A549 (cell line): ENCODE data around the gene FAM131C. TPM values are rescaled to one million over a fixed set of nuclear protein-coding genes. Genes with fewer than 3 reads are reported as not detected.
"Not testable (repeated sequence)": the region's sequence is repeated elsewhere in the genome, so short reads cannot be mapped to it uniquely, and the experiment has no call there.

ENCODE experiments used
- ATAC-seq, 2 experiments: fragments of 200-7000 bp in 1 of 2; fragments of >200 bp in 1 of 2; cut with Nextera tagmentation in 1 of 2; cut with Tn5 transposase in 1 of 2; 3 replicates each; pipeline versions ENCODE4 v1.8.0 to v1.9.1; 2018 to 2020; ENCODE audit warnings: mild to moderate bottlenecking in 1 of 2, moderate library complexity in 1 of 2
- CTCF ChIA-PET: fragments of 300-600 bp; sonication (Branson Sonifier 250); formaldehyde crosslinking; extraction: SDS; loops from one replicate; lab custom pipeline; 2021; ENCODE audit warnings: antibody characterized with exemption, inconsistent platforms; lab: Yijun Ruan, JAX
- POLR2A ChIA-PET: fragments of 350-600 bp; formaldehyde crosslinking; extraction: SDS; loops from one replicate; lab custom pipeline; 2021; ENCODE audit warnings: antibody characterized with exemption, inconsistent platforms; lab: Yijun Ruan, JAX
- DNase-seq, 2 experiments: peaks; one replicate each; pipeline versions ENCODE4 v3.0.0 to v3.0.0-alpha.2; 2011 to 2016; ENCODE audit warnings: low read depth in 1 of 2, low spot score in 1 of 2
- FAIRE-seq: peaks from 2 replicates; lab custom pipeline; 2011; peaks lifted over from hg19 to GRCh38; lab: Jason Lieb, UNC
- H3K27ac ChIP-seq, 2 experiments: fragments of >200 bp; sonication (Bioruptor Twin); formaldehyde crosslinking; 3 replicates each; pipeline ENCODE4 v1.5.1; 2016 to 2017
- H3K4me1 ChIP-seq: fragments of >200 bp; sonication (Bioruptor Twin); formaldehyde crosslinking; 3 replicates; pipeline ENCODE4 v1.6.1; 2016
- H3K4me2 ChIP-seq: fragments of >200 bp; sonication (Bioruptor Twin); formaldehyde crosslinking; 3 replicates; pipeline ENCODE4 v1.6.1; 2016
- H3K4me3 ChIP-seq: fragments of >200 bp; sonication (Bioruptor Twin); formaldehyde crosslinking; 3 replicates; pipeline ENCODE4 v1.5.1; 2016
- H3K9me3 ChIP-seq: fragments of >200 bp; sonication (Bioruptor Twin); formaldehyde crosslinking; 3 replicates; pipeline ENCODE4 v1.6.1; 2016
- ATOH8 ChIP-seq: fragments of 250-450 bp; sonication (Bioruptor Pico); IDR thresholded peaks from 2 replicates; pipeline ENCODE4 v1.5.0; 2020; ENCODE audit warnings: low read depth, mild to moderate bottlenecking, moderate library complexity
- BHLHE40 ChIP-seq: IDR thresholded peaks from 2 replicates; pipeline ENCODE4 v1.6.1; 2012; ENCODE audit warnings: low read depth, low read length, inconsistent platforms
- CEBPB ChIP-seq, 2 experiments: fragments of >200 bp in 1 of 2; sonication (Bioruptor Twin) in 1 of 2; formaldehyde crosslinking in 1 of 2; IDR thresholded peaks; 2 replicates each; pipeline ENCODE4 v1.6.1; 2012 to 2016
- FOXS1 ChIP-seq: fragments of 250-450 bp; sonication (Bioruptor Pico); IDR thresholded peaks from 2 replicates; pipeline ENCODE4 v1.5.0; 2020; ENCODE audit warnings: mild to moderate bottlenecking, moderate library complexity
- HES2 ChIP-seq: fragments of >200 bp; sonication (Bioruptor Twin); formaldehyde crosslinking; IDR thresholded peaks from 2 replicates; pipeline ENCODE4 v1.6.1; 2016
- HMGXB4 ChIP-seq: fragments of 250-450 bp; sonication (Bioruptor Pico); IDR thresholded peaks from 2 replicates; pipeline ENCODE4 v1.5.0; 2021; ENCODE audit warnings: mild to moderate bottlenecking, moderate library complexity, borderline replicate concordance
- HOXB5 ChIP-seq: fragments of 250-450 bp; sonication (Bioruptor Pico); IDR thresholded peaks from 2 replicates; pipeline ENCODE4 v1.5.0; 2020; ENCODE audit warnings: mild to moderate bottlenecking, moderate library complexity
- KDM1A ChIP-seq: fragments of 200-600 bp; sonication (generic); IDR thresholded peaks from 2 replicates; pipeline ENCODE4 v1.6.1; 2016; ENCODE audit warnings: low read depth, mild to moderate bottlenecking
- KDM5A ChIP-seq: fragments of 200-600 bp; sonication (generic); IDR thresholded peaks from 2 replicates; pipeline ENCODE4 v1.6.1; 2016; ENCODE audit warnings: antibody characterized with exemption, mild to moderate bottlenecking
- MAFK ChIP-seq: fragments of 450-650 bp; IDR thresholded peaks from 2 replicates; pipeline ENCODE4 v1.6.1; 2014; ENCODE audit not compliant: partially characterized antibody
- NR3C1 ChIP-seq: fragments of >200 bp; sonication (Bioruptor Twin); formaldehyde crosslinking; IDR thresholded peaks from 3 replicates; pipeline ENCODE4 v1.6.1; 2017
- PBX3 ChIP-seq: IDR thresholded peaks from 2 replicates; pipeline ENCODE4 v1.6.1; 2012
- PHF8 ChIP-seq: fragments of 200-600 bp; sonication (generic); IDR thresholded peaks from 2 replicates; pipeline ENCODE4 v1.6.1; 2016; ENCODE audit warnings: low read depth, mild to moderate bottlenecking, antibody characterized with exemption, moderate library complexity, borderline replicate concordance
- POLR2AphosphoS2 ChIP-seq: conservative IDR thresholded peaks from 2 replicates; pipeline ENCODE4 v1.6.1; 2012; ENCODE audit warnings: low read length, improper control_type of control experiment, inconsistent platforms
- RAD21 ChIP-seq, 2 experiments: fragments of >200 bp in 1 of 2; sonication (Bioruptor Twin) in 1 of 2; formaldehyde crosslinking in 1 of 2; IDR thresholded peaks in 1 of 2; conservative IDR thresholded peaks in 1 of 2; 2 replicates in 1 of 2; 3 replicates in 1 of 2; pipeline ENCODE4 v1.6.1; 2012 to 2018; ENCODE audit warnings: inconsistent platforms in 1 of 2
- RNF2 ChIP-seq: fragments of 200-600 bp; sonication (generic); IDR thresholded peaks from 2 replicates; pipeline ENCODE4 v1.6.1; 2016; ENCODE audit warnings: low read depth, mild to moderate bottlenecking, antibody characterized with exemption, moderate library complexity, borderline replicate concordance
- TFCP2L1 ChIP-seq: fragments of 250-450 bp; sonication (Bioruptor Pico); IDR thresholded peaks from 2 replicates; pipeline ENCODE4 v1.5.0; 2021; ENCODE audit warnings: mild to moderate bottlenecking
- ZFP36 ChIP-seq: fragments of 450-650 bp; IDR thresholded peaks from 2 replicates; pipeline ENCODE4 v1.6.1; 2014; ENCODE audit warnings: borderline replicate concordance; ENCODE audit not compliant: partially characterized antibody
- WGBS: methylation state at CpG from one replicate; pipeline ENCODE4 v1.1.6; 2017; ENCODE audit errors: missing lambda C conversion rate; 5-methylcytosine and 5-hydroxymethylcytosine counted together
- polyA plus RNA-seq, 4 experiments: library from polyadenylated mRNA; depleted of rRNA in 3 of 4; stranded (reverse); fragments of >200 nt; fragmentation: RNase III in 1 of 4; extraction: RNeasy Plus Mini Kit Qiagen cat#74134 plus additional on column Dnase treatment in 1 of 4; gene quantifications; 2 replicates in 3 of 4; 3 replicates in 1 of 4; pipeline ENCODE4 v1.2.3, GENCODE V29; 2011 to 2017

The FAM131C gene
- polyA plus RNA-seq, 2 of the 4 experiments (the other 2 are of a cell fraction) = 2.3 to 6.7 TPM

- no peaks in the 10 kb centered on the region for H3K9me3 ChIP-seq
- ATAC-seq = no peak; a peak in 1 of 6 replicates
- CTCF ChIA-PET = interaction anchor here (1.4 kb wide), 1 partner anchor 16 kb away, joined by 3 read pairs; no protein-coding TSS in a partner anchor
- H3K4me1 ChIP-seq = no peaks in the 10 kb centered on the region
- no peak for FAIRE-seq
- no peak overlapping the region for H3K4me3 ChIP-seq
- H3K27ac ChIP-seq = no peak overlapping the region
- peak overlapping the region; percentile 36; the same call in 2 of the 3 replicates for H3K4me2 ChIP-seq
- 93% methylated on average over 6 of the region's 33 CpGs for WGBS
- TF ChIP-seq ATOH8 = no peak
- TF ChIP-seq MAFK = no peak
- TF ChIP-seq FOXS1 (CRISPR knock-in tag) = no peak
- TF ChIP-seq NR3C1 = no peak
- no peak for TF ChIP-seq HES2
- POLR2A ChIA-PET = no interaction called here
- DNase-seq = no peak
These were observed 46.5 kb downstream of the FAM131C start for GRCh38 chr1:16026723-16027484.

- H3K4me1 ChIP-seq, H3K4me3 ChIP-seq, H3K4me2 ChIP-seq, H3K27ac ChIP-seq, ATAC-seq, POLR2A ChIA-PET, H3K9me3 ChIP-seq, FAIRE-seq, DNase-seq: not testable (repeated sequence)
- 78% methylated on average over 6 of the region's 10 CpGs for WGBS
- CTCF ChIA-PET = interaction anchor here (1.4 kb wide), 1 partner anchor 16 kb away, joined by 3 read pairs; no protein-coding TSS in a partner anchor
These were observed 47.1 kb downstream of the FAM131C start for GRCh38 chr1:16026302-16026701.

GRCh38 chr1:16023050-16023653, 50.3 kb downstream of the FAM131C start:
- no peak overlapping the region for H3K4me2 ChIP-seq
- no peak overlapping the region for H3K4me3 ChIP-seq
- FAIRE-seq (no peak), DNase-seq (no peak), ATAC-seq (0 out of 6 replicates have a peak, but pooled peaks have one; percentile 6 to 32)
- H3K4me1 ChIP-seq = no peaks in the 10 kb centered on the region
- 85% methylated on average over 4 of the region's 7 CpGs for WGBS
- no peak for TF ChIP-seq KDM5A
- no peak for TF ChIP-seq POLR2AphosphoS2
- TF ChIP-seq TFCP2L1 (CRISPR knock-in tag) = no peak
- no peak for TF ChIP-seq PHF8
- TF ChIP-seq PBX3 = no peak
- no peak for TF ChIP-seq RAD21 (conservative IDR thresholded peaks at IDR 0.05 in 1 of 2, IDR thresholded peaks at IDR 0.05 in 1 of 2)
- TF ChIP-seq HES2 = no peak
- no peak for TF ChIP-seq FOXS1 (CRISPR knock-in tag)
- POLR2A ChIA-PET = no interaction called here
- CTCF ChIA-PET = interaction anchor here (0.8 to 2.3 kb wide), 2 partner anchors 13 to 14 kb away, joined by 4 to 8 read pairs; no protein-coding TSS in a partner anchor
- no peaks in the 10 kb centered on the region for H3K9me3 ChIP-seq
- H3K27ac ChIP-seq = no peak overlapping the region

- Histone ChIP-seq H3K4me3 (no peak overlapping the region), H3K4me2 (no peak overlapping the region), H3K27ac (no peak overlapping the region), H3K9me3 (no peaks in the 10 kb centered on the region), H3K4me1 (no peaks in the 10 kb centered on the region)
- FAIRE-seq (no peak), DNase-seq (no peak), ATAC-seq (no peak)
- ChIA-PET POLR2A (no interaction called here), CTCF (interaction anchor here (0.8 to 2.3 kb wide), 2 partner anchors 12 to 13 kb away, joined by 4 to 8 read pairs; no protein-coding TSS in a partner anchor)
- TF ChIP-seq CEBPB (IDR thresholded peaks at IDR 0.05) = no peak
- no peak for TF ChIP-seq RNF2
- no peak for TF ChIP-seq PHF8
- no peak for TF ChIP-seq HMGXB4 (CRISPR knock-in tag)
- no peak for TF ChIP-seq RAD21 (conservative IDR thresholded peaks at IDR 0.05 in 1 of 2, IDR thresholded peaks at IDR 0.05 in 1 of 2)
- no peak for TF ChIP-seq HOXB5 (CRISPR knock-in tag)
- no peak for TF ChIP-seq BHLHE40
- TF ChIP-seq NR3C1 = no peak
- TF ChIP-seq KDM1A = no peak
- TF ChIP-seq ZFP36 = no peak
- WGBS = 81% methylated on average over 11 of the region's 11 CpGs
These were observed 51.1 kb downstream of the FAM131C start for GRCh38 chr1:16022393-16022792.
